PC-9 (cell line): ENCODE data around the gene LIMS1. TPM values are rescaled to one million over a fixed set of nuclear protein-coding genes. Genes with fewer than 3 reads are reported as not detected.
"Not testable (repeated sequence)": the region's sequence is repeated elsewhere in the genome, so short reads cannot be mapped to it uniquely, and the experiment has no call there.

Source experiments
- BruUV-seq: library from RNA; stranded (reverse); fragments of 400-500 nt; replicated peaks from 2 replicates; lab custom pipeline; 2021; lab: Mats Ljungman, UMichigan
- CTCF ChIA-PET: fragments of 300-600 bp; sonication (Branson Sonifier 250); formaldehyde crosslinking; loops from one replicate; lab custom pipeline; 2022; ENCODE audit warnings: antibody characterized with exemption; lab: Charles Lee
- POLR2A ChIA-PET: fragments of 300-600 bp; sonication (Branson Sonifier 250); formaldehyde crosslinking; loops from one replicate; lab custom pipeline; 2022; ENCODE audit warnings: antibody characterized with exemption; ENCODE audit not compliant: unreplicated experiment; lab: Charles Lee
- DNase-seq, 2 experiments: peaks; one replicate each; pipeline versions ENCODE4 v3.0.0 to v3.0.0-alpha.2; 2015 to 2022; ENCODE audit warnings: mixed read lengths in 1 of 2
- H2AFZ ChIP-seq: fragments of 200-600 bp; sonication (generic); 2 replicates; pipeline ENCODE4 v1.8.1; 2017; ENCODE audit warnings: antibody characterized with exemption
- H3F3A ChIP-seq: fragments of 200-600 bp; sonication (generic); 2 replicates; pipeline ENCODE4 v1.8.1; 2017; ENCODE audit warnings: antibody characterized with exemption, mild to moderate bottlenecking, low read depth; ENCODE audit not compliant: insufficient read depth
- H3K27ac ChIP-seq: fragments of 200-600 bp; sonication (generic); 2 replicates; pipeline ENCODE4 v1.6.1; 2016; ENCODE audit warnings: mixed run types
- H3K27me3 ChIP-seq: fragments of 200-600 bp; sonication (generic); 2 replicates; pipeline ENCODE4 v1.6.1; 2016; ENCODE audit warnings: low read depth, mixed run types; ENCODE audit not compliant: insufficient read depth
- H3K36me3 ChIP-seq: fragments of 200-600 bp; sonication (generic); 2 replicates; pipeline ENCODE4 v1.6.1; 2016; ENCODE audit warnings: low read depth, mixed run types
- H3K4me1 ChIP-seq: fragments of 200-600 bp; sonication (generic); replicated peaks from 2 replicates; pipeline ENCODE4 v1.6.1; 2016; ENCODE audit warnings: mixed run types; ENCODE audit not compliant: insufficient read depth
- H3K4me2 ChIP-seq: fragments of 200-600 bp; sonication (generic); 2 replicates; pipeline ENCODE4 v1.6.1; 2017; ENCODE audit warnings: mixed run types
- H3K4me3 ChIP-seq: fragments of 200-600 bp; sonication (generic); 2 replicates; pipeline ENCODE4 v1.6.1; 2016; ENCODE audit warnings: mixed run types
- H3K79me2 ChIP-seq: fragments of 200-600 bp; sonication (generic); 2 replicates; pipeline ENCODE4 v1.6.1; 2017; ENCODE audit warnings: low read depth, mixed run types
- H3K9me2 ChIP-seq: fragments of 200-600 bp; sonication (generic); 2 replicates; pipeline ENCODE4 v1.8.1; 2017; ENCODE audit warnings: mild to moderate bottlenecking; ENCODE audit not compliant: insufficient read depth
- H3K9me3 ChIP-seq: fragments of 200-600 bp; sonication (generic); 2 replicates; pipeline ENCODE4 v1.8.1; 2016; ENCODE audit warnings: low read depth; ENCODE audit not compliant: insufficient read depth
- H4K20me1 ChIP-seq: fragments of 200-600 bp; sonication (generic); 2 replicates; pipeline ENCODE4 v1.8.1; 2017; ENCODE audit not compliant: insufficient read depth
- CTCF ChIP-seq: fragments of 200-600 bp; sonication (generic); conservative IDR thresholded peaks from 2 replicates; pipeline ENCODE4 v1.6.1; 2017; ENCODE audit warnings: mixed run types, antibody characterized with exemption, mild to moderate bottlenecking, moderate library complexity
- EZH2 ChIP-seq: fragments of 200-600 bp; sonication (generic); IDR thresholded peaks from 2 replicates; pipeline ENCODE4 v1.8.0; 2017; ENCODE audit warnings: antibody characterized with exemption, low read depth
- intact Hi-C: fragments of 100-400 bp; cut with micrococcal nuclease; formaldehyde crosslinking; loops from one replicate; pipeline ENCODE4 v1.10.0; 2022; ENCODE audit not compliant: unreplicated experiment
- total RNA-seq: library from RNA; stranded (reverse); gene quantifications from 2 replicates; pipeline ENCODE4 v1.2.3, GENCODE V29; 2021

The LIMS1 gene
- total RNA-seq, 1 experiment from 2014 or later, result 61.6 TPM

DNA sequence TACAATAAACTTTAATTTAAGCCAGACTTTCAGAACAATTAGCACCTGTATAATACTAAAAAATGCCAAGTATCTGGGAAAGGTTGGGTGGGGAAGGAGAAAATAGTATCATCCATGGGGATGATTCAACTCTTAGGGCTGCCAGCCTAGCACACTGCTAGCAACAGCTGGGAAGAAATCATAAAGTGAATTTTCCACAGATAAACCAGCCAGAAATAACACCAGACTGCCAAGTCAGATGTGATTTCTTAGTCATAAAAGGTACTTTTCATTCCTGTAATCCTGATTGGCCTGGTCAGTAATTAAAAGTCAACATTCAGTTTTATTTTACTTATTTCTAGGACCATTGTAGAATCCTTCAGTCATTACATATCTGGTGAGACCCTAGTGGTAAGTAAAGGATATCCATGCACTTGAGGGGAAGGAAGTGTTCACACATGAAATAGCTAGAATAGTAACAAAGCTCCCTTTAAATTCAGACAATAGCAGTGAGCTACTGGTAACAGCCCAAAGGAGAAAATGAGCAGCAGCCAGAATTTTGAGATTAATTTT lies 59.4 kb downstream of the LIMS1 start:
- DNase-seq, result no peak
- Histone ChIP-seq H3K9me3 (no peaks in the 10 kb centered on the region), H3K9me2 (no peaks in the 10 kb centered on the region), H3K4me3 (no peak overlapping the region), H4K20me1 (no peaks in the 10 kb centered on the region), H3F3A (peaks cover 21% of the 10 kb centered on the region), H3K27ac (peak overlapping the region; percentile 74), H2AFZ (no peak overlapping the region), H3K79me2 (0 out of 2 replicates have a peak, but pooled peaks cover 6% of the 10 kb centered on the region), H3K36me3 (no peaks in the 10 kb centered on the region), H3K27me3 (no peaks in the 10 kb centered on the region), H3K4me2 (peak overlapping the region; percentile 55), H3K4me1 (peaks cover 29% of the 10 kb centered on the region)
- TF ChIP-seq CTCF, result no peak
- TF ChIP-seq EZH2, result no peak
- ChIA-PET CTCF (interaction anchor here (1.1 kb wide), 1 partner anchor 42 kb away, joined by 5 read pairs; no protein-coding TSS in a partner anchor), POLR2A (interaction anchor here (0.6 to 1.0 kb wide), 6 partner anchors 26 to 145 kb away, joined by 3 to 9 read pairs (median 4); partner anchors contain the start of gene GCC2)
- intact Hi-C loops, result loop anchor here (2.0 kb wide), 2 partner anchors 27 to 43 kb away; no protein-coding TSS in a partner anchor
- no TSS peak for BruUV-seq

DNA sequence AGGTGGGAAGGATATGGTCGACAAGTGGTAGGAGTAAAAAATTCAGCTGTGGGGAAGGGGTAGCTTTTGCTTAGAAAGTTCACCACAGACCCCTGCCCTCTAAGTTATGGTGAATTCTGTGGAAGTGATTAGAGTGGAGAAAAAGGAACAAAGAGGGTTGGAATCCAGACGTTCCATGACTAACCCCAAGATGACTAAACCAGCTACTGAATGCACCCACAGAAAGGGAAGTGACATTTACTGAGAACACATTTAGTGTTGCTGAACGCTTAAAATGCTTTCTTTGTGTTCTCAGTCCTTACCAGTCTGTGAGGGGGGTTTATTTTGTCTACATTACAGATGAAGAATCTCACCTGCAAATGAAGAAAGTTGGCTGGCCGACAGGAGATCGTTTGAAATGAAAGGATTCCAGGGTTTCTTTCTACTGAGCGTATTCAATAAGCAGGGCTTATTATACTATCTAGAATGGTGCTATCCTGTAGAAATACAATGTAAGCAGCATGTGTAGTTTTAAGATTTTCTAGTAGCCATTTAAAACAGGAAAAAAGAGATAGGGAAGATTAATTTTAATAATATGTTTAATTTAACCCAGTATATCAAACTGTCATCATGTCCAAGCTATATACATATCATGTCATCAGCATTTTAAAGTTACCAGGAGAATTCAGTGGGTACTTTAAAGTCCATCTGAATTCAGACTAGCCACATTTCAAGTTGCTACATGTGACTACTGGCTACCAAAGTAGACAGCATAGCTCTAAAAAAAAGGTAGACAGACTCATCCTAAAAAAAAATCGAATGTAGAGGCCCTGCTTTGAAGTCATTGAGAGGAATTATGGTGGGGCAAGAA lies 60.1 kb downstream of the LIMS1 start:
- Histone ChIP-seq H4K20me1 (no peaks in the 10 kb centered on the region), H3K9me3 (no peaks in the 10 kb centered on the region), H3F3A (peaks cover 21% of the 10 kb centered on the region), H3K27ac (peak overlapping the region; percentile 74), H3K79me2 (0 out of 2 replicates have a peak, but pooled peaks cover 6% of the 10 kb centered on the region), H3K9me2 (no peaks in the 10 kb centered on the region), H3K27me3 (no peaks in the 10 kb centered on the region), H2AFZ (no peak overlapping the region), H3K4me1 (peaks cover 29% of the 10 kb centered on the region), H3K36me3 (no peaks in the 10 kb centered on the region), H3K4me3 (no peak overlapping the region; the same call in 1 of the 2 replicates), H3K4me2 (peak overlapping the region; percentile 55)
- ChIA-PET POLR2A (interaction anchor here (0.6 to 1.0 kb wide), 6 partner anchors 26 to 145 kb away, joined by 3 to 9 read pairs (median 4); partner anchors contain the start of gene GCC2), CTCF (interaction anchor here (1.1 kb wide), 1 partner anchor 42 kb away, joined by 5 read pairs; no protein-coding TSS in a partner anchor)
- TF ChIP-seq EZH2 (no peak), CTCF (no peak)
- DNase-seq, result peak; percentile 10 to 62
- intact Hi-C loops, result loop anchor here (2.0 kb wide), 2 partner anchors 26 to 42 kb away; no protein-coding TSS in a partner anchor
- BruUV-seq, result TSS peak; percentile 81

DNA sequence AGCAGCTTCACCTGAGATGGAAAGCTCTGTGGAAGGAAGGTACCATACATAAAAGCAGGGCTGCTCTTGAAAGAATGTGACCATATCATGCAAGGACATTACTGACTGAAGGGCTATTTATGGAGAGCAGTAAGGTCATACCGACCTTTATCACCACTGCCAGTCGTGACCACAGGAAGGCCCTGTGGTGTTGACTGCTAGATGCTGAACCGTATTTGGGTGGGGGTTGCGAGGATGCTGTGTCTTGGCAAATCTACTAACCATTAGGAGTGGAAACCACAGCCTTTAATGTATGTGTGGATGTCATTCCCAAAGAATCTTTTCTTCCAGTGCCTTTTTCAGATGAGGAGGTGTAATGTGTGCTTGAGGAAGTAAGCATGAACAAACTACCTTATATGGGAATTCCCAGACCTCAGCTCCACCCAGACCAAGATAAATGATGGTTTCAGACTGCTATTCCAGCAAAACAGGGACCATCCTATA lies 60.8 kb downstream of the LIMS1 start:
- no peak overlapping the region for H3K4me3 ChIP-seq
- H3K9me3 ChIP-seq, result no peaks in the 10 kb centered on the region

GRCh38 chr2:108595771-108596170 lies 61.5 kb downstream of the LIMS1 start:
- H2AFZ ChIP-seq, CTCF ChIA-PET, BruUV-seq, H4K20me1 ChIP-seq, POLR2A ChIA-PET, H3K9me2 ChIP-seq, H3K27me3 ChIP-seq, DNase-seq, H3K36me3 ChIP-seq, H3K4me2 ChIP-seq, H3K79me2 ChIP-seq, H3K9me3 ChIP-seq, H3K4me3 ChIP-seq: not testable (repeated sequence)
- Histone ChIP-seq H3K27ac (peak overlapping the region; percentile 74), H3K4me1 (peaks cover 29% of the 10 kb centered on the region), H3F3A (peaks cover 21% of the 10 kb centered on the region)
- intact Hi-C loops, result loop anchor here (2.0 kb wide), 2 partner anchors 25 to 41 kb away; no protein-coding TSS in a partner anchor

More for the DNA sequence above, 60.8 kb downstream of the LIMS1 start:
- ChIA-PET CTCF (no interaction called here), POLR2A (no interaction called here)
- H3K4me2 ChIP-seq, result peak overlapping the region; percentile 55
- peak overlapping the region; percentile 74 for H3K27ac ChIP-seq
- no peaks in the 10 kb centered on the region for H3K27me3 ChIP-seq
- no TSS peak for BruUV-seq
- peaks cover 29% of the 10 kb centered on the region for H3K4me1 ChIP-seq
- no peaks in the 10 kb centered on the region for H3K9me2 ChIP-seq
- no peak overlapping the region for H2AFZ ChIP-seq
- H3K79me2 ChIP-seq, result 0 out of 2 replicates have a peak, but pooled peaks cover 6% of the 10 kb centered on the region
- no peak for TF ChIP-seq EZH2
- TF ChIP-seq CTCF, result no peak
- intact Hi-C loops, result loop anchor here (2.0 kb wide), 2 partner anchors 26 to 42 kb away; no protein-coding TSS in a partner anchor
- no peaks in the 10 kb centered on the region for H4K20me1 ChIP-seq
- H3F3A ChIP-seq, result peaks cover 21% of the 10 kb centered on the region
- H3K36me3 ChIP-seq, result no peaks in the 10 kb centered on the region
- DNase-seq, result peak; percentile 59 to 73
